Measurements from ENCODE around the gene DENND5B.
"Not testable (repeated sequence)": the region's sequence is repeated elsewhere in the genome, so short reads cannot be mapped to it uniquely, and the experiment has no call there.

The DENND5B gene

GRCh38 chr12:31589904-31590641, 863 bp downstream of the DENND5B start:
- DNase-seq, result no peak

- peak; percentile 23 for DNase-seq
Observed at GRCh38 chr12:31589598-31589903, 1.4 kb downstream of the DENND5B start.

- no peak for DNase-seq
Observed at GRCh38 chr12:31588976-31589375, 2.0 kb downstream of the DENND5B start.

- no peak for DNase-seq
Observed at GRCh38 chr12:31586728-31587127, 4.2 kb downstream of the DENND5B start.

GRCh38 chr12:31585895-31586294, 5.0 kb downstream of the DENND5B start:
- no peak for DNase-seq

GRCh38 chr12:31585271-31585670, 5.7 kb downstream of the DENND5B start:
- no peak for DNase-seq

GRCh38 chr12:31584782-31585181, 6.2 kb downstream of the DENND5B start:
- DNase-seq, result no peak

GRCh38 chr12:31583878-31584277, 7.1 kb downstream of the DENND5B start:
- no peak for DNase-seq

GRCh38 chr12:31582155-31582554, 8.8 kb downstream of the DENND5B start:
- DNase-seq, result no peak

GRCh38 chr12:31578632-31579031, 12.3 kb downstream of the DENND5B start:
- no peak for DNase-seq

- DNase-seq, result no peak
Observed at GRCh38 chr12:31574803-31575575, 15.9 kb downstream of the DENND5B start.

- DNase-seq, result not testable (repeated sequence)
Observed at GRCh38 chr12:31574367-31574766, 16.6 kb downstream of the DENND5B start.

GRCh38 chr12:31572900-31573600, 17.9 kb downstream of the DENND5B start:
- no peak for DNase-seq

GRCh38 chr12:31570880-31571279, 20.1 kb downstream of the DENND5B start:
- DNase-seq, result no peak

GRCh38 chr12:31569517-31569916, 21.4 kb downstream of the DENND5B start:
- not testable (repeated sequence) for DNase-seq

GRCh38 chr12:31568498-31568897, 22.4 kb downstream of the DENND5B start:
- no peak for DNase-seq

- no peak for DNase-seq
Observed at GRCh38 chr12:31567029-31567428, 23.9 kb downstream of the DENND5B start.

- DNase-seq, result no peak
Observed at GRCh38 chr12:31566547-31566946, 24.4 kb downstream of the DENND5B start.

- no peak for DNase-seq
Observed at GRCh38 chr12:31562594-31563328, 28.2 kb downstream of the DENND5B start.

- DNase-seq, result no peak
Observed at GRCh38 chr12:31560516-31560915, 30.4 kb downstream of the DENND5B start.

GRCh38 chr12:31558521-31558920, 32.4 kb downstream of the DENND5B start:
- no peak for DNase-seq

GRCh38 chr12:31557707-31558106, 33.2 kb downstream of the DENND5B start:
- no peak for DNase-seq

- not testable (repeated sequence) for DNase-seq
Observed at GRCh38 chr12:31555466-31555865, 35.5 kb downstream of the DENND5B start.

Measured in activated naive CD4-positive, alpha-beta T cell treated with anti-CD3 and anti-CD28 coated beads, Interleukin-2, amount 50 U/mL, for 16 hours (primary cell).